8988T (cell line): ENCODE results near the gene SH3RF3.

ENCODE experiments used
- DNase-seq: peaks from one replicate; pipeline ENCODE4 v3.0.0; 2011

SH3RF3 gene

DNA sequence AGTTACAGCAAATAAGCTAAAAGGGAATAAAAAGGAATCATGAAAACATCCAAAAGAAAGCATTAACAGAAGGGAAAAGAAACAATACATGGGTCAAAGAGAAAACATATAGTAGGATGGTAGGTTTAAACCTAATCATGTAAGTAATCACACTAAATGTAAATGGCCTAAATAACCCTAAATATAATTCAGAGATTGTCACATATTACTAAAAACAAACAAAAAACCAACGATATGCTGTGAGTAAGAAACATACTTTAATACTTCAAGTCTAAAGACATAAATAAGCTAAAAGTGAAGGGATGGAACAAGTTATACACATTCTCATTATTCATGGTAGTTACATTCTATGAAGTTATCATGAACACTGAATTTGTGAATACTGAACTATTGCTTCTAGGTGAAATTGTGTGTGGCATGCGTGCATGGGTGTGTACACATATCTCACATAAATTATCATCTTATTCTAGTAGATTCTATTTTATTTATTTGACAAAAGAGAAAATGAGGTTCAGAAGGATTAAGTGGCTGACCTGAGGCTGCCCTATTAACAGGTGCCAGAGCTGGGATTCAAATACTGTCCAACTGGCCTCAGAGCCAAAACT, 313.8 kb downstream of the SH3RF3 start:
- no peak for DNase-seq

GRCh38 chr2:109444916-109445315, 315.9 kb downstream of the SH3RF3 start:
- no peak for DNase-seq

GRCh38 chr2:109446278-109447131, 317.5 kb downstream of the SH3RF3 start:
- no peak for DNase-seq

- no peak for DNase-seq
Observed at GRCh38 chr2:109447251-109447661, 318.3 kb downstream of the SH3RF3 start.

DNA sequence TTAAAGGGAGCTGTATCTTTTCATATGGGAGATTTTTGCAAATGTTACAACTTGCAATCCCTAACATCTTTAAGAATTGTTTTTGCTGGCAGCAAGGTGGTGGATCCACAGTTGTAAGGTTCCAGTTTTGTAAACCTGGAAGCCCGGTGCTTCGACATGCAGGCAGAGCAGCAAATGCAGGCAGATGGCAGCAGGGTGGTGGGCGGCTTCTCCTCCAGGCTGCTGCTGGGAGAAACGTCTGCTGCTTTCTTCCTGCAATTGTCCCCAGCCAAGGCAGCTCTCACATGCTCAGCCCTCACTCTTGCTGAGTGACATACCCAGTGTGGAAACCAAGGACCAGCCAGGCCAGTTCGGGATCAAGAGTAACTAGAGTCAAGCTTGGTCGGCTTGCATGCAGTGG, 318.8 kb downstream of the SH3RF3 start:
- no peak for DNase-seq

DNA sequence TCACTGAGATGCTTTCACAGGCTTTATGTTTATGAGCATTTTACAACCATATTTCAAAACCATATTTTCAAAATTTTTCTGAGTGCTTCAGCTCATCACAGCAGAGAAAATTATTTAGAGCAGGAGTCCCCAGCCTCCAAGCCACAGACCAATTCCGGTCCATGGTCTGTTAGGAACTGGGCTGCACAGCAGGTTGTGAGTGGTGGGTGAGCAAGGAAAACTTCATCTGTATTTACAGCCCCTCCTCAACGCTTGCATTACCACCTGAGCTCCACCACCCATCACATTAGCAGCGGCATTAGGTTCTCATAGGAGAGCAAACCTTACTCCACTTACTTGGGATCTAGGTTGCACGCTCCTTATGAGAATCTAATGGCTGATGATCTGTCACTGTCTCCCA, 319.2 kb downstream of the SH3RF3 start:
- no peak for DNase-seq

DNA sequence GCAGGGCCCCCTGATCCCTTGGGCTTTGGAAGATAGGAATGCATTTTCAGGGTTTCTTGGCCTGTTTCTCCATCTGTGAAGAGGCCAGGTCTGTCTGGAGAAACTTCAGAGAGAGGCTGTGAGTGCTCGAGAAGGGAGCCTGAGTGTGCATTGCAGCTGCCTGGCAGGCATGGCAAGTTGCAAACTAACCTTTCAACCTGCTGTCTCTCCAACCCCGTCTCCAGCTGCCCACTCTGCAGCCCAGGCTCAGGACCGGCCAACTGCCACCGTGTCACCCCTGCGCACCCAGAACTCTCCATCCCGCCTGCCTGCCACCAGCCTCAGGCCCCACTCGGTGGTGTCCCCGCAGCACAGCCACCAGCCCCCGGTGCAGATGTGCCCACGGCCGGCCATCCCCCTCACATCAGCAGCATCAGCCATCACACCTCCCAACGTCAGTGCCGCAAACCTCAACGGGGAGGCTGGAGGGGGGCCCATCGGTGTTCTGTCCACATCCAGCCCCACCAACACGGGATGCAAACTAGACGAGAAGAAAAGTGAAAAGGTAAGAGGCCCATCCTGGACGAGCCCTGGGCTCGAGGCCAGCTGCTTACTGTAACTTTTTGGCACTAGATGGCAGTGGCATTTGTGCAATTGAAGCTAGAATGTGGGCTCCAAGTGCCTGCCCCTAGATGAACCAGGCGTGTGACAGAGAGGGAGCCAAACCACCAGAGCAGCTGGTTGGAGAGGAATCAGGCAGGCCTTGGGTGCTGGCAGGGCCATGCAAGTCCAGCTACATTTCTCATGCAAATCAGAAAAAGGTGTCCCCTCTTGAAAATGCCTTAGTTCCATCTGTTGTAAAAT, 320.2 kb downstream of the SH3RF3 start:
- DNase-seq: peak; percentile 75

- DNase-seq: no peak
Observed at GRCh38 chr2:109450574-109451273, 321.7 kb downstream of the SH3RF3 start.

- DNase-seq: no peak
Observed at GRCh38 chr2:109451671-109452070, 322.7 kb downstream of the SH3RF3 start.

- no peak for DNase-seq
Observed at GRCh38 chr2:109452318-109453305, 323.6 kb downstream of the SH3RF3 start.

DNA sequence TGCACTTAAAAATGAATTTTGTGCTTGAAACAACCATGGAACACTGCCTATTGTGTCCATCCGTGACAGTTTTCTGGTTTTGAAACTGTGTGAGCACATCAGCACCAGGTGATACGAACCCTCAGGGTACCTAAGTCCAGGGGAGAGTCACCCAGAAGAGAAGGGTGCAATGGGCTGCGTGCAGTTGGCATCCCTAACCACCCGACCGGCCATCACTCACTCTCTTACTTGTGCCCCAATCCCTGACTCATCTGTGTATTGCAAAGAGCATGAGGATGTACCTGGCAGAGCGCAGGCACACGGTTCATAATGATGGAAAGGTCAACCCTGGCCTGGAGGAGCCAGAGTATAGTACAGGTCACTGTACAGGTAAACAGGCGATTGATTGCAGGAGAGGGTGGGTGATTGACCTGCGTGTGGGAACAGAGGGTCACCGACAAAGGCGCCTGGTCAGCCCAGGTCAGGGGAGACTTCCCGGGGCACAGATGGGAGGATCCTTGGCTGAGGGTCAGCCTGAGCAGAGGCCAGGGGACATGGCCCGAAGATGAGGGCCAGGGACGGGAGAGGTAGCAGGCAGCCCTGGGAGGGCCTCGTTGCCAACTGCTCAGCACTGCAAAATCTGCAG, 324.5 kb downstream of the SH3RF3 start:
- no peak for DNase-seq

DNA sequence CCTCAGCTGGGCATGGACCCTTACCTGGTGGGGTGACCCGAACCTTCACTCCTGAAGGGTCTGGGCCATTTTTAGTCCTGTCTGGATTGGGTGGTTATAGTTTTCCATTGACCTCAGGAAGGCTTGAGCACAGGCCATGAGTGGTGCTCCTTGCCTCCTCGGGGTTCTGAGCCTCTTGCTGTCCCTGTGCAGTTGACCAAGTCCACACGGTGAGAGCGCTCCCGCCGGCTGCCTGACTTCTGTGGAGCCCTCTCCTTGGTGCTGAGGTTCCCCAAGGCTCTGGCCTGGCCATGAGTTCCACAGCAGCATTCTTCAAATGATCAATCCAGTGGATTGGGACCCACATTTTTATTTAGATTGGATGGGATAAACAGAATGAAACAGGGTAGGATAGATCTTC, 325.3 kb downstream of the SH3RF3 start:
- no peak for DNase-seq

GRCh38 chr2:109454765-109455394, 325.9 kb downstream of the SH3RF3 start:
- DNase-seq: no peak

- no peak for DNase-seq
Observed at GRCh38 chr2:109455731-109456691, 327.0 kb downstream of the SH3RF3 start.

DNA sequence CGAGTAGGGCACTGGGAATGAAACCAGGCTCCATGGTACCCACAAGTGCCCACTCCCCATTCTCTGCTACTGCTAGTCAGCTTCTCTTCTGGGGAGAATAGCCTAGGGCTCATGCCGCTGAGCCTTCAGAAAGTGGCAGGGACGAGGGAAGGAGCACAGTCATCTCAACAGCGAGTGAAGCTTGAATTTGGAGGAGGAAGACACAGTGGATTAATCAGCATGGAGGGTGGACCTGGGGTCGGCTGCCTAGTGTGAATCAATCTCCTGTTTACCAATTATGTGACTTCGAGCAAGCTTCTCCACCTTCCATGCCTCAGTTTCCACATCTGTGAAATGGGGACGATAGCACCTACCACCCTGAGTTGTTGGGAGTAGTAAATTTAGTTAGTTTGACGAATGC, 327.8 kb downstream of the SH3RF3 start:
- DNase-seq: no peak

GRCh38 chr2:109457366-109457765, 328.4 kb downstream of the SH3RF3 start:
- no peak for DNase-seq

- DNase-seq: no peak
Observed at GRCh38 chr2:109457794-109458193, 328.8 kb downstream of the SH3RF3 start.

DNA sequence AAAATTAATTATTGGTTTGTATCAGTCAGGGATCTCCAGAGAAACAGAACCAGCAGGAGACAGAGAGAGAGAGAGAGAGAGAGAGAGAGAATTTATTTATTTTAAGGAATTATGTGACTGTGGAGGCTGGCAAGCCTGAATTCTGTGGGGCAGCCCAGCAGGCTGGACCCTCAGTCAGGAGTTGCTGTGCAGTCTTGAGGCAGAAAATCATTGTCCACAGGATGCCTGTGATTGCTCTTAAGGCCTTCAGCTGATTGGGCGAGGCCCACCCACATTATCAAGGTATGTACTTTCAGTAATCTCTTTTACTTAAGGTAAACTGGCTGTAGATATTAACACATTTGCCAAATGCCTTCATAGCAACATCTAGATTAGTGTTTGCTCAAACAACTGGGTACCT, 329.5 kb downstream of the SH3RF3 start:
- DNase-seq: no peak

DNA sequence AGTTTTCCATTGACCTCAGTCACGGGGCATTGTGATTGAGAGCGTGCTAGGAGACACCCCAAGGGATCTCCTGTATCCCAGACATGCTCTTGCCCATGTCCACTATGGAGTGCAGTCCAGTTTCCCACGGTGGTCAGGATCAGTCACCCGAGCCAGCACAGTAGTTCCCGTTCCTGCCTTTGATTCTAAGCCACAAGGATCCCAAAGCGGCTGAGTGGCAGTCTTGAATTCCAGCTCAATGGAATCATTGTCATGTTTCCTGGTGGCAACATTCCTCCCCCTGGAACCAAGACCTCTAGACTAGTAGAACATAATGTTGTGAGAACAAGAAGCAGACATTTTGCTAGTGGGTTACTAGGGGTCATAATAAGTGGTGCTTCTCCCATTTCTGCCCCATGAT, 330.5 kb downstream of the SH3RF3 start:
- DNase-seq: no peak
